ENCODE results near the gene CREB3L1.
A peak's percentile ranks its signal among the peaks of the same experiment; 100 is the strongest.

Gene CREB3L1

GRCh38 chr11:46271875-46272815 lies 5.3 kb upstream of the CREB3L1 start:
- no peak for DNase-seq (ENCODE audit: extremely low spot score, insufficient read length, low read depth)
- no peak for FAIRE-seq

GRCh38 chr11:46272816-46273427 lies 4.5 kb upstream of the CREB3L1 start:
- DNase-seq (ENCODE audit: extremely low spot score, insufficient read length, low read depth) (no peak), FAIRE-seq (no peak)

DNA sequence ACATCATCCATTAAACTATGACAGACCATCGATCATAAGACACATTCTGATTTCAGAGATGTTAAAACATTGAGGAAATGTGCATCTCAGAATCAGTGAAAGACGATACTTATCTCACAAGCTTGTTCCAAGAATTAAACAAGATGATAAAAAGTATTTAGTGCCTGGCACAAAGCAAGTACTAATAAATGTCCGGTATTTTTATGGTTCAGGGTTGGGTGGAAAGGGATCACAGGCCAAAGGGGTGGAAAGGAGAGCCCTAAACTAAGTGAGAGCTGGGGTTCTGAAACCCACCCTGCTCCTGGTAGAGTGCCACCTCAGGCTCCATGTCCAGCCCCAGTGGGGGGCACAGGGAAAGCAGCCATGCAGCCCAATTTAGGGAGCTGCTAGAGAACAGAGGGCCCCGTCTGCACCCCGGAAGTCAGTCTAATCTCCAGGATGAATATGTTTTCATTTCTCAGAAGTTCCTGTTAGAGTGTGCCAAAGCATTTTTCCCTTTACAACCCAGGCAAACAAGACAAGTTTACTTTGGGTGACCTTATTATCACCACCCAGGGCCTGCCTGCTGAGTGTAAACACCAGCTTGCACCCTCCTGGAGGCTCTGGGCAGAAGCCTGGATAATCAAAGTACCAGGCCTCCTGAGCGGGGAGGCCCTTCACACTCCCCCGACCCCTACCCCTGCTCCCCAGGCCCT lies 3.8 kb upstream of the CREB3L1 start:
- DNase-seq (ENCODE audit: extremely low spot score, insufficient read length, low read depth), result no peak
- no peak for FAIRE-seq

- DNase-seq (ENCODE audit: extremely low spot score, insufficient read length, low read depth), result no peak
Measured at GRCh38 chr11:46275964-46276641, 1.4 kb upstream of the CREB3L1 start.

GRCh38 chr11:46277313-46277621 lies 195 bp upstream of the CREB3L1 start:
- DNase-seq (ENCODE audit: extremely low spot score, insufficient read length, low read depth), result peak; percentile 36
- FAIRE-seq, result no peak

More at GRCh38 chr11:46275964-46276641, 1.4 kb upstream of the CREB3L1 start:
- no peak for FAIRE-seq

- DNase-seq (ENCODE audit: extremely low spot score, insufficient read length, low read depth) (no peak), FAIRE-seq (no peak)
Measured at GRCh38 chr11:46278387-46279125, 1.1 kb downstream of the CREB3L1 start.

DNA sequence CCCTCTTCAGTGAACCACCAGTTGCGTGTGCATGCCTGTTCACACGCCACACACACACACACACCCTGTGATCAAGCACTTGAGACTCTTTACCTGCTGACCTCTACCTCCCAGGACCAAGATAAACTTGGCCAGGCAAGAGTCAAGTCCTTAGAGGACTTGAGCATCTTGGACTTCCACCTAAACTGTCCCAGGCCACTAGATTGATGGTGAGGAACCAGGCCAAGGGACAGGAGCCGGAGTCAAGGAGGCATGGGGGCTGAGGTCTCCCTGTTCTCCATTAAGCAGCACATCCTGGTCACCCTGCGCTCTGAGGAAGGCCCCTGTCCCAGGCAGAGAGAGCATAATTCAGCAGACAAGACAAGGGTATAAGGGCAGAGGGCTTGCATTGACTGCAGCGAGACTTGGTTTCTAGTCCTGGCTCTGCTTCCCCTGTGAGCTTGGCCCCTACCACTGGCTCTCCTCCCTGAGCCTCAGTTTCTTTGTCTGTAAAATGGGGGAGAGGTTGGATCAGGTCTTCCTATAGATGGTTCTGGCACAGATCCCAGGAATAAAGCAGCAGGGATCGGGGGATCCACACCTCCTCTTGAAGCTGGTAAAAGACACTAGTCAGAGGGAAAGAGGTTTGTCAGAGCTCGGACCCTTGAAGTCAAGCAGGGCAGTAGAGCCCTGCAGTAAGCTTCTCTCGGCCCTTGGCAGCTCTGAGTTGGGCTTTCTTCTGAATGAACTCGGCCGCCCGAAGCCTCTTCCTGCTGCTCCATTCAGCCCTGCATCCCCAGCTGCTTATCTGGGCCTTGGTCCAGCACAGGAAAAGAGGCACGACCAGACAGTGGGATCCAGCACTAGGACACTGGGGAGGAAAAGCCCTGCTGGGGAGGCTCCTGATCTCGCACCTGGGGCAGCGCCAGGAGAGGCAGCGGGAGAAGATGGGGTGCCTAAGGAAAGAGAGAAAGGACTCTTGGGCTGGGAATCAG lies 2.0 kb downstream of the CREB3L1 start:
- no peak for FAIRE-seq
- no peak for DNase-seq (ENCODE audit: extremely low spot score, insufficient read length, low read depth)

DNA sequence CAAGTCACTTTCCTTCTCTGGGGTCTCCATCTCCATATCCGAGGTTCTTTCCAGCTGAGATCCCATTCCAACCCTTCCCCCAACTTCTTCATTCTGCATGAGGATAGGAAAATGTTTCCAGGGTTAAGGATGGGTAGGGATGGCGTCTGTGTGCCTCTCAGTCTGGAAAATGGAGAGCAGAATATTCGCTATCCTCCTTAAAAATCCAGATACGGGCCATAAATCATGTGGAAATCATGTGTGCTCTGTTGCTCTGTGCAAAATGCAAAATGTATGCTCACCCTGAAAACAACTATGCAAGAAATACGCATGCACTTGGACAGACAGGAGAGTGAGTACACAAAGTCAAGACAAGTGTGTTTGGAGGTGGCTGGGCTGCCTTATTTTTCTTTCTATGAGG lies 3.2 kb downstream of the CREB3L1 start:
- no peak for FAIRE-seq
- DNase-seq (ENCODE audit: extremely low spot score, insufficient read length, low read depth), result no peak

GRCh38 chr11:46281371-46281831 lies 3.9 kb downstream of the CREB3L1 start:
- DNase-seq (ENCODE audit: extremely low spot score, insufficient read length, low read depth) (no peak), FAIRE-seq (no peak)

DNA sequence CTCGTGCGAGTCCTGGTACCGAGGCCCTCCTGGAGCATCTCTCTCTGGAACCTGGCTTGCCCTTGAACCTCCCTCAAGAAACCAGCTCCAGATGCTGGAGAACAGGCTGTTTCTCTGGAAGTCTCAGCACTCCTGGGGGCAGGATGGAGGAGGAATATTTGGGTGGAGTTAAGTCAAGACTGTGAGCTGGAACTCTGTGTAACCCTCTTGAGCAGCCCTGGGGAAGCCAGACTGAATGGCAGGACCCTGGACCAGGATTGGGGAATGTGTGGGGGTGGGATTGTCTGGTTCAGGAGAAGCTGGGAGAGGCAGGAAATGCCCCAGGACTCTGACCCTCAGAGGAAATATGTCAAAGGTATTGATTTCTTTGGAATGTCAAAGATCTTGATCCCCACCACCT lies 7.7 kb downstream of the CREB3L1 start:
- no peak for DNase-seq (ENCODE audit: extremely low spot score, insufficient read length, low read depth)
- FAIRE-seq, result no peak

DNA sequence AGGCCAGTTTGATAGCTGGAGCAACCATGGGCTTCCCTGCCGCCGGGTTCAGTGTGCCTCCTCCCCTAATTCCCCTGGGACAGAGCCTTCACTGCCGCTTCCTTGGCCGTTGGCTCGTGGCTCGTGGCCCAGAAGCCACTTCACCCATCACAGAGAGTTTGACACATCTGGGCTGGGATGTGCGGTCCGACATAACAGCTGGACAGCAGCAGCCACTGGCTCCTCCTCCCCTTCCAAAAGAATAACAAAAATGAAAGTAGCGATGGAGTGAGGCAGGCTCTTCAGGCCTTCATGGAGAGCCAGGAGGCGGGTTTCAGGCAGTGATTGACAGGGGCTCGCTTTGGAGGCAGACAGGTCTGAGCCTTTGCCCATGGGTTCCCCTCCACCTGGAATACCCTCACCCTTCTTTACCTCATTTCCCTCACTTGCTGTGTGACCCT lies 8.2 kb downstream of the CREB3L1 start:
- FAIRE-seq, result no peak

GRCh38 chr11:46286789-46287188 lies 9.3 kb downstream of the CREB3L1 start:
- DNase-seq (ENCODE audit: extremely low spot score, insufficient read length, low read depth), result no peak
- no peak for FAIRE-seq

More for the DNA sequence above, 8.2 kb downstream of the CREB3L1 start:
- DNase-seq (ENCODE audit: extremely low spot score, insufficient read length, low read depth), result no peak

DNA sequence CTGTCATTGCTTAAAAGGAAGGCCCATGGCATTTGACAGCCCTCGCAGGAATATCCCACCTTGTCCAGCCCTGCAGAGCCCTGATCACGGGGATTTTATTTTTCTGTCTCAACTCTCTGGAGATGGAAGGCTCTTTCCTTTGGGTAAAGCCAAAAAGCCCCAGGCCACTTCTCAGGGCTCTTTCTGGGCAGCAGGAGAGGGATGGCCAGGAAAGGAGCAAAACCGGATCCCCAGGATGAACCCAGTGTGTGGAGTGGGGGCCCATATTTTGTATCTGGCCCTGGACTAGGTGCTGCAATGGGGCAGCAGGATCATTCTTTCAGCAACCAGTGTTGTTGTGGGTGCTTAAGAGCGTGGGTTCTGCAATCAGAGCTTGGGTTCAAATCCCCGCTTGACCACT lies 11.0 kb downstream of the CREB3L1 start:
- FAIRE-seq (no peak), DNase-seq (ENCODE audit: extremely low spot score, insufficient read length, low read depth) (no peak)

DNA sequence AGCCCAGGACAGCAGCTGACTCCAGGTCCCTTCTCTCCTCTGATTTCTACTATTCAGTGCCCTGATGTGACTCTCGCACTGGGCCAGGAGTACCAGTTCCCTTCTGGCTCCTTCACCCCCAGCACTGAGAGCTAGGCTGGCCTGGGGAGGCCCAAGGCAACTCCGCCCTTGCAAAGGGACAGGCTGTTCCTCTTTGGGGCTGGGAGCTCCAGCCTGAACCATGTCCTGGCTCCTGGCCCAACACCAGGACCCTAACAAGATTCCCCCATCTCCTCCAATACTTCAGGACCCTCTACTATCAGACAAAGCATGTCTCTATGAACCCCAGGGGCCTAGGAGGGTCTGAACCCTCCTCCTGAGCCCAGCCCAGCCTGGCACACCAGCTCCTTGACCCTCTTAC lies 12.5 kb downstream of the CREB3L1 start:
- no peak for FAIRE-seq

GRCh38 chr11:46290598-46291309 lies 13.3 kb downstream of the CREB3L1 start:
- FAIRE-seq (no peak), DNase-seq (ENCODE audit: extremely low spot score, insufficient read length, low read depth) (no peak)

More for the DNA sequence above, 12.5 kb downstream of the CREB3L1 start:
- no peak for DNase-seq (ENCODE audit: extremely low spot score, insufficient read length, low read depth)

GRCh38 chr11:46291441-46292150 lies 14.1 kb downstream of the CREB3L1 start:
- DNase-seq (ENCODE audit: extremely low spot score, insufficient read length, low read depth) (no peak), FAIRE-seq (no peak)

DNA sequence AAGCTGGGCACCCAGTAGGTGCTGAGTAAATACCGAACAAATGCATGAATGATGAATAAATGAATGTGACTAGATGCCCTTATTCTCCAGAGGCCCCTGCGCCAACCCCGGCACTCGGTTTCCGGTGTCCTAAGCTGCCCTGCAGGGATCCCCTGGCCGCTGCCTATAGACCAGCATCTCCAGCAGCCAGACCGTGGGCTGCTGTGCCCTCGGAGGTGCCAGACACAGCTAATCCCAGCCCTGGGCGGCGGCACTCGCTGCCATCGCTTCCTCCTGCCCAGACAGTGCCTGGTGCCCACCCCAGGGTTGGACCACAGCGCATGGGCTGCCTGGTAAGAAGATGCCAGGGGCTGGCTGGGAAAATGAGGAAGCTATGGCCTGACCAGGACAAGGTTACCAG lies 15.6 kb downstream of the CREB3L1 start:
- FAIRE-seq, result no peak
- DNase-seq (ENCODE audit: extremely low spot score, insufficient read length, low read depth), result no peak

Measured in GM18507 (cell line).